H7 (cell line): ENCODE measurements around the gene HSPH1. TPM values are rescaled to one million over a fixed set of nuclear protein-coding genes. Genes with fewer than 3 reads are reported as not detected.

Experiments used
- total RNA-seq: library from RNA; depleted of rRNA; stranded (reverse); fragments of >200 nt; shearing (Covaris generic); gene quantifications from 2 replicates; pipeline ENCODE4 v1.2.3, GENCODE V29; 2014; rRNA removed

Gene HSPH1
- total RNA-seq, 1 experiment from 2014 or later, result 37.3 TPM

Other genes starting within 250 kb of the HSPH1 start
- not detected in 2 replicates for gene TEX26, start 229.2 kb downstream of the HSPH1 start, total RNA-seq
- gene B3GLCT, start 38.1 kb upstream of the HSPH1 start, total RNA-seq, result 3.8 and 4.4 TPM in 2 replicates